Activated naive CD4-positive, alpha-beta T cell treated with Interleukin-2 at 50 U/mL for 16 hours (primary cell): ENCODE results near the gene GNPDA1.

Experiments used
- DNase-seq: peaks from one replicate; pipeline ENCODE4 v3.0.0-alpha.2; 2020

The GNPDA1 gene

GRCh38 chr5:142020122-142020659 is 7.4 kb upstream of the GNPDA1 start:
- no peak for DNase-seq

GRCh38 chr5:142017832-142018427 is 5.1 kb upstream of the GNPDA1 start:
- DNase-seq, result no peak

GRCh38 chr5:142016556-142016955 is 3.7 kb upstream of the GNPDA1 start:
- DNase-seq, result peak; percentile 49

GRCh38 chr5:142015781-142016533 is 3.1 kb upstream of the GNPDA1 start:
- DNase-seq, result peak; percentile 48

- peak; percentile 53 for DNase-seq
Measured at GRCh38 chr5:142014911-142015584, 2.2 kb upstream of the GNPDA1 start.

- DNase-seq, result no peak
Measured at GRCh38 chr5:142013734-142014521, 1.1 kb upstream of the GNPDA1 start.

- peak; percentile 69 for DNase-seq
Measured at GRCh38 chr5:142012186-142012785, 541 bp downstream of the GNPDA1 start.

GRCh38 chr5:142011572-142012185 is 1.1 kb downstream of the GNPDA1 start:
- peak; percentile 20 for DNase-seq

- DNase-seq, result no peak
Measured at GRCh38 chr5:142009886-142010285, 2.9 kb downstream of the GNPDA1 start.

GRCh38 chr5:142008813-142009212 is 4.0 kb downstream of the GNPDA1 start:
- DNase-seq, result no peak

GRCh38 chr5:142007237-142007544 is 5.6 kb downstream of the GNPDA1 start:
- no peak for DNase-seq

- no peak for DNase-seq
Measured at GRCh38 chr5:142006363-142007236, 6.2 kb downstream of the GNPDA1 start.

GRCh38 chr5:142003266-142003800 is 9.5 kb downstream of the GNPDA1 start:
- no peak for DNase-seq

- no peak for DNase-seq
Measured at GRCh38 chr5:142000704-142001484, 11.9 kb downstream of the GNPDA1 start.

- DNase-seq, result no peak
Measured at GRCh38 chr5:142000173-142000572, 12.7 kb downstream of the GNPDA1 start.

- no peak for DNase-seq
Measured at GRCh38 chr5:141997358-141997960, 15.4 kb downstream of the GNPDA1 start.

- DNase-seq, result no peak
Measured at GRCh38 chr5:141995656-141996055, 17.2 kb downstream of the GNPDA1 start.

- no peak for DNase-seq
Measured at GRCh38 chr5:141994511-141995136, 18.2 kb downstream of the GNPDA1 start.

GRCh38 chr5:141992349-141992963 is 20.4 kb downstream of the GNPDA1 start:
- DNase-seq, result peak; percentile 79
